Neural progenitor cell (in vitro differentiated cells): ENCODE data around the gene GTF2IRD1. TPM values are rescaled to one million over a fixed set of nuclear protein-coding genes. Genes with fewer than 3 reads are reported as not detected.
"Not testable (repeated sequence)": the region's sequence is repeated elsewhere in the genome, so short reads cannot be mapped to it uniquely, and the experiment has no call there.

Experiments
- DNase-seq: peaks from one replicate; pipeline ENCODE4 v3.0.0-alpha.2; 2016; ENCODE audit warnings: low spot score
- H2AFZ ChIP-seq: fragments of 200-600 bp; sonication (generic); replicated peaks from 2 replicates; pipeline ENCODE4 v1.6.1; 2016; ENCODE audit warnings: antibody characterized with exemption
- H3F3A ChIP-seq: fragments of 200-600 bp; sonication (generic); 2 replicates; pipeline ENCODE4 v1.6.1; 2016; ENCODE audit warnings: antibody characterized with exemption, low read depth
- H3K27ac ChIP-seq: fragments of 200-600 bp; sonication (generic); 2 replicates; pipeline ENCODE4 v1.5.1; 2016; ENCODE audit warnings: mild to moderate bottlenecking
- H3K27me3 ChIP-seq: fragments of 200-600 bp; sonication (generic); 2 replicates; pipeline ENCODE4 v1.6.1; 2016; ENCODE audit warnings: mild to moderate bottlenecking, moderate library complexity
- H3K36me3 ChIP-seq: fragments of 200-600 bp; sonication (generic); 2 replicates; pipeline ENCODE4 v1.5.1; 2016
- H3K4me1 ChIP-seq: fragments of 200-600 bp; sonication (generic); 2 replicates; pipeline ENCODE4 v1.6.1; 2016; ENCODE audit warnings: mixed run types
- H3K4me2 ChIP-seq: fragments of 200-600 bp; sonication (generic); 2 replicates; pipeline ENCODE4 v1.6.1; 2016
- H3K4me3 ChIP-seq: fragments of 200-600 bp; sonication (generic); 2 replicates; pipeline ENCODE4 v1.5.1; 2016
- H3K79me2 ChIP-seq: fragments of 200-600 bp; sonication (generic); 2 replicates; pipeline ENCODE4 v1.6.1; 2016; ENCODE audit warnings: low read depth
- H3K9ac ChIP-seq: fragments of 200-600 bp; sonication (generic); 2 replicates; pipeline ENCODE4 v1.6.1; 2016
- H3K9me3 ChIP-seq: fragments of 200-600 bp; sonication (generic); 2 replicates; pipeline ENCODE4 v1.5.1; 2016; ENCODE audit warnings: low read depth
- H4K20me1 ChIP-seq: fragments of 200-600 bp; sonication (generic); 2 replicates; pipeline ENCODE4 v1.6.1; 2016; ENCODE audit warnings: low read depth
- H3K27ac Mint-ChIP-seq: 3 replicates; pipeline ENCODE4 v1.8.0; 2021; ENCODE audit warnings: mixed read lengths
- H3K27me3 Mint-ChIP-seq: 2 replicates; pipeline ENCODE4 v1.8.0; 2022; ENCODE audit warnings: low read depth, mild to moderate bottlenecking, inconsistent platforms, moderate library complexity, mixed read lengths; ENCODE audit not compliant: insufficient read depth
- H3K36me3 Mint-ChIP-seq: 3 replicates; pipeline ENCODE4 v1.8.0; 2021; ENCODE audit warnings: mixed read lengths
- H3K4me1 Mint-ChIP-seq: 3 replicates; pipeline ENCODE4 v1.8.0; 2021; ENCODE audit warnings: mixed read lengths
- H3K4me3 Mint-ChIP-seq: 3 replicates; pipeline ENCODE4 v1.8.0; 2021; ENCODE audit warnings: mild to moderate bottlenecking, moderate library complexity, mixed read lengths
- H3K9me3 Mint-ChIP-seq: 3 replicates; pipeline ENCODE4 v1.8.0; 2020; ENCODE audit warnings: mixed read lengths
- small RNA-seq: library from RNA; depleted of rRNA; stranded (forward); fragments of <200 nt; gene quantifications from one replicate; pipeline ENCODE3, GENCODE V24; 2015
- total RNA-seq: library from RNA; depleted of rRNA; stranded (reverse); fragments of >200 nt; gene quantifications from 2 replicates; pipeline ENCODE4 v1.2.3, GENCODE V29; 2015; ENCODE audit warnings: low replicate concordance

Gene GTF2IRD1
- total RNA-seq, 1 donor from 2014 or later, result 25.6 TPM

DNA sequence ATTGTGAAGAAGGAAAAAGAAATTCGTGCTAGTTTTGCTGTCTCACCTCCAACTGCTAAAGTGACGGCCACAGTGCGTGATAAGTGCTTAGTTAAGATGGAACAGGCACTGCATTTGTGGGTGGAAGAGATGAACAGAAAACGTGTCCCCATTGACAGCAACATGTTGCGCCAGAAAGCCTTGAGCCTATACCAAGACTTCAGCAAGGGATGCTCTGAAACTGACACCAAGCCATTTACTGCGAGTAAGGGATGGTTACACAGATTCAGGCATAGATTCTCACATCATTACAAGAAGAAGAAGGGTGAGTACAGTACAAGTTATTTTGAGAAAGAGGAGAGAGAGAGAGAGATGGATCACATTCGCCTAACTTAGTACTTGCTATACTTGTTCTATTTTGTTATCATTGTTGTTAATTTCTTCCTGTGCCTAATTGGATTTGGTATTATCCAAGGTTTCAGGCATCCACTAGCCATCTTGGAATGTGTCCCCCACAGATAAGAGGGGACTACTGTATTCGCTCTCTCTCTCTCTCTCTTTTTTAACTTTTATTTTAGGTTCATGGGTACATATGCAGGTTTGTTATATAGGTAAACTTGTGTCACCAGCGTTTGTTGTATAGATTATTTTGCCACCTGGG, 196.9 kb downstream of the GTF2IRD1 start:
- not testable (repeated sequence) for H3K9me3 ChIP-seq, H3K4me3 Mint-ChIP-seq, H3K36me3 Mint-ChIP-seq, H3K9ac ChIP-seq, H3K36me3 ChIP-seq, H3K9me3 Mint-ChIP-seq, H3K27ac ChIP-seq, H4K20me1 ChIP-seq, H3K27me3 ChIP-seq, H3K4me3 ChIP-seq, DNase-seq, H3K79me2 ChIP-seq, H3K27me3 Mint-ChIP-seq, H3K27ac Mint-ChIP-seq
- peak overlapping the region; percentile 85 for H2AFZ ChIP-seq
- H3K4me1 ChIP-seq, result peaks cover 14% of the 10 kb centered on the region
- peaks cover 23% of the 10 kb centered on the region for H3K4me1 Mint-ChIP-seq
- H3F3A ChIP-seq, result peaks cover 21% of the 10 kb centered on the region
- H3K4me2 ChIP-seq, result peak overlapping the region; percentile 31

DNA sequence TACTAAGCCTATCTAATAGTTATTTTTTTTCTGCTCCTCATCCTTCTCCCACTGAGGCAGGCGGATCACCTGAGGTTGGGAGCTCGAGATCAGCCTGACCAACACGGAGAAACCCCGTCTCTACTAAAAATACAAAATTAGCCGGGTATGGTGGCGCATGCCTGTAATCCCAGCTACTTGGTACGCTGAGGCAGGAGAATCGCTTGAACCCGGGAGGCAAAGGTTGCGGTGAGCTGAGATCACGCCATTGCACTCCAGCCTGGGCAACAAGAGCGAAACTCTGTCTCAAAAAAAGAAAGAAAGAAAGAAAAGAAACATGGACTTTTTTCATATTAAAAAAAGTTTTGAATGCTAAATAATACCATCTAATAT, 197.4 kb downstream of the GTF2IRD1 start:
- not testable (repeated sequence) for H3K9me3 Mint-ChIP-seq, H3K4me3 ChIP-seq, H3K36me3 Mint-ChIP-seq, H4K20me1 ChIP-seq, H2AFZ ChIP-seq, H3K36me3 ChIP-seq, H3K9ac ChIP-seq, H3K79me2 ChIP-seq, H3K27me3 ChIP-seq, H3K4me3 Mint-ChIP-seq, H3K4me2 ChIP-seq, H3K9me3 ChIP-seq, DNase-seq, H3K27ac Mint-ChIP-seq, H3K27ac ChIP-seq
- Mint-ChIP-seq H3K27me3 (peaks cover 10% of the 10 kb centered on the region), H3K4me1 (peaks cover 28% of the 10 kb centered on the region)
- Histone ChIP-seq H3F3A (peaks cover 26% of the 10 kb centered on the region), H3K4me1 (peaks cover 19% of the 10 kb centered on the region)

Small RNA genes within 50 kb of the gene (small RNA-seq; reads per million reads assigned to genes)
- gene RNA5SP233, result not detected

Other genes starting within 250 kb of the GTF2IRD1 start
- not detected in 2 replicates for gene LAT2, start 243.9 kb upstream of the GTF2IRD1 start, total RNA-seq
- 66.0 and 71.3 TPM in 2 replicates for gene RFC2, start 199.5 kb upstream of the GTF2IRD1 start, total RNA-seq
- gene CLIP2, start 164.5 kb upstream of the GTF2IRD1 start, total RNA-seq, result 7.5 and 29.6 TPM in 2 replicates
- 256 and 310 TPM in 2 replicates for gene GTF2I, start 203.8 kb downstream of the GTF2IRD1 start, total RNA-seq